ENCODE data around the gene RAD51B.

DNA sequence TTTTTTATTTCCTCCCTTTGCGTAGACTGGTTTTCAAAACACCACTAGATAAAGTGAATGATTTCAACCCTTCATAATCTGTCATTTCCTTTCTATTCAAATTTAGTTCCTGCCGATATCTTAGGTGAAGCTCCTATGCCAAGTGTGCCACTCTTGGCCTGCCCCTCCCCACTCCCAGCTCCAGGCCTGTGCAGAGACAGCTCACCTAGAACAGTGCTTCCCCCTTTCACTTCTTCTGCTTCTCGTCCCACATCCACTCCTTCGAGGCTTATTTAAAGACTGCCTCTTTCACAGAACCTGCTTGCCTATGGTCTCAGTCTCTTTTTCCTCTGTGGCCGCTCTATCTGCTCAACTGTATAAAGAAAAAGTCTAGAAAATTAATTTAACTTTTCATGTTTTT lies 473.8 kb downstream of the RAD51B start:
- TF ChIP-seq, protein P1, sequence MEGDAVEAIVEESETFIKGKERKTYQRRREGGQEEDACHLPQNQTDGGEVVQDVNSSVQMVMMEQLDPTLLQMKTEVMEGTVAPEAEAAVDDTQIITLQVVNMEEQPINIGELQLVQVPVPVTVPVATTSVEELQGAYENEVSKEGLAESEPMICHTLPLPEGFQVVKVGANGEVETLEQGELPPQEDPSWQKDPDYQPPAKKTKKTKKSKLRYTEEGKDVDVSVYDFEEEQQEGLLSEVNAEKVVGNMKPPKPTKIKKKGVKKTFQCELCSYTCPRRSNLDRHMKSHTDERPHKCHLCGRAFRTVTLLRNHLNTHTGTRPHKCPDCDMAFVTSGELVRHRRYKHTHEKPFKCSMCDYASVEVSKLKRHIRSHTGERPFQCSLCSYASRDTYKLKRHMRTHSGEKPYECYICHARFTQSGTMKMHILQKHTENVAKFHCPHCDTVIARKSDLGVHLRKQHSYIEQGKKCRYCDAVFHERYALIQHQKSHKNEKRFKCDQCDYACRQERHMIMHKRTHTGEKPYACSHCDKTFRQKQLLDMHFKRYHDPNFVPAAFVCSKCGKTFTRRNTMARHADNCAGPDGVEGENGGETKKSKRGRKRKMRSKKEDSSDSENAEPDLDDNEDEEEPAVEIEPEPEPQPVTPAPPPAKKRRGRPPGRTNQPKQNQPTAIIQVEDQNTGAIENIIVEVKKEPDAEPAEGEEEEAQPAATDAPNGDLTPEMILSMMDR (IDR thresholded peaks at IDR 0.05), result no peak
- TF ChIP-seq POLR2A (IDR thresholded peaks at IDR 0.05) (no peak), POLR2AphosphoS5 (IDR thresholded peaks at IDR 0.05) (no peak)
